Measurements from ENCODE around the gene TMEM89.

DNA sequence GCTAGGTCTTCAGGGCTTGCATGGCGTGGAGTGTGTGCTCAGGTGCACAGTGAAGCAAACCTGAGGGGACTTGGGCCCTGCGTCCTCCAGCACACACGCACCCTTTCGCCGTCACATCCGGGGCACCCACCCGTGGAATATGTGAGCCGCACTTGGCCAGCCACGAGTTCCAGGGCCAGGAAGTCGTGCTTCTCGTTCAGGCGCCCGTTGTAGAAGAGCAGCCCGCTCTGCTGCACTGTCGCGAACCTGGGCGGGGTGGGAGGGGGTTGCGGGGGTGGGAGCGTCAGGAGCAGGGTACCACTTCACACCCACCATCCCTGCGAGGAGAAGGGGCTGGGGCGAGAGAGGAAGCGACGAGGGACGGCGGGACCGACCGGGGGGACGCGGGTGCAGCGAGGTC is 34.0 kb upstream of the TMEM89 start:
- no peak for TF ChIP-seq POLR2A (IDR thresholded peaks at IDR 0.05)
- no peak for TF ChIP-seq CTCF (IDR thresholded peaks at IDR 0.05)
- TF ChIP-seq POLR2AphosphoS5 (IDR thresholded peaks at IDR 0.05), result no peak
